Islet precursor cell (in vitro differentiated cells): ENCODE measurements around the gene TWIST1.

Experiments used
- DNase-seq: peaks from one replicate; pipeline ENCODE4 v3.0.0-alpha.2; 2018

Gene TWIST1

DNA sequence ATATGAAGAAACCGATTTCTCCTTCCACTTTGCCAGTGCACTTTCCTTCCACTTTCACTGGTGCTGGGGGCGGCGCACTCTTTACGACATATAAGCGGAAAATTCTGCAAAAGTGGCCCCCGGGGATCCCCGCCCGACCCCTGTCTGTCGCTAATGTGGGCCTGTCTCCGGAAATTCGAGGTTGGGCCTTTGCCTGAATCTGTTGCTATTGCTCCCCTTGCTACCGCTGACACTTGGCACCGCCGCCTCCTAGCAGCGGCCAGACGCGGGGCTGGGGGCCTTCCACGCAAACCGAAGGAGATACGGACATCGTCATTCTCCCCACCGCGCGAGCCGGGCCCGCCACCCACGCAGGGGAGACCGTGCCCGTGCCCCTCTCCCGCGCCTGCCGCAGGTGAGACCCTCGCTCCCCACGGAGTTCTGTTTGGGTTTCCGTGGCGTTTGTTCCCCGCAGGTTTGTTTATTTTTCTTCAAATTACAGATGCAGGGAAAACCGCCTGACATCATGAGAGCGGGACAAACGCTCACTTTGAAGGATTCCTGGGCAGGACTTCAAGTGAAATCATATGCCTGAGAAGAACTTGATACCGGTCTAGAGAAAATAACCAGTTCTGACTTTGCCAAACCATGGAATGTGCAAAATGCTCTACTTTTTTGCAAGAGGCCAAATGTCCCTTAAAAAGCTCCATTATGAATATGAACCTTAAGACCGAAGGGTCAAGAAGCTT, 5.0 kb downstream of the TWIST1 start:
- DNase-seq, result no peak

DNA sequence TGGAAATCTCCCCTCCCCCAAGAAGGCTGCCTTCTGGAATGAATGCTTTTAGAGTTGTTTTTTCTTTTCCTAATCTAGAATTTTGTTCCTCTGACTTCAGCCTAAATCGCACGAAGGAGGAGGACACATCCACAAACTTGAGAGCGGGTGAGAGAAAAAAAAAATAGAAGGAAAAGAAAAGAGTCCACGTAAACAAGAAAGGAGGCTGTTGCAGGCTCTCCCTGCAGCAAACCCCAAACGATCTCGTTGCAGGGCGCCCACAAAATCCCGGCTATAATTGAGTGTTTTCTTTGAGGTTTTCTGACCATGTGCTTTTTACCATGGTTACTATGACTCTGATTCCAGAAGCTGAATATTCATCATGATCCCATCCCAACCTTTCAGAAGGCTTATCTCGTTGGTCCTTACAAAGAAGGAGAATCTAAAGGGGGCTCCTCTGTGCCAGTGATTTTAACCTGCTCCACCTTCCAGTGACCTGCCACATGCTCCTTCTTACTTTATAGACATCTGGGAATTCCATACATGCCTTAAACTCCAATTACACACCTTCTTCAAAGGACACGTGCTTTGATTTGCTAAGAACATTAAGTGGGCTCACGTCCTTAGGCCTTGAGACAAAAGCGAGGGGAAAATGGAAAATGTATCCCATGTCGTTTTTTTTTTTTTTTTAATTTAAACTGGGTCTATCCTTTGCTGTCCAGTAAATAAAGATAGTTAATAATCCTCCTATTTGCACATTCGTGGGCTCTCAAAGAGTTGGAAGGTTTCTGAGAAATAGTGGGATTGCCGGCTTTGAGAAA, 5.8 kb downstream of the TWIST1 start:
- DNase-seq, result no peak

DNA sequence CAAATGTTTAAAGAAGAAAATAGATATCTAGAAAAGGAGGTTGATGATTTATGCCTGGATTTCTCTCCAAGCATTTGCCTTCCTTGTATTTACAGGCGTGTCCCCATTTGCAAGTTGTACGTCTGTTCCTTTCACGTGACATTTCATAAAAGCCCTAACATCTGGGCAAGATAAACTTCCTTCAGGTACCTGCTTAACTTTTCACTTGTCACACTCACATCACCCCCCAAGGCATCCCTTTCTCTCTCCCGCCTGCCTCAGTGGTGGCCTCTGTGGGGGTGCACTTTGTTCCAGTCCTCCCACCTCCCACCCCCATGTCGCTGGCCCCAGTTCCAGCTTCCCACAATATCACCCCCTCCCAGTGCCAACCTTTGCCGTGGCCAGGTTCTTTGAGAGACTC, 6.7 kb downstream of the TWIST1 start:
- no peak for DNase-seq

GRCh38 chr7:19110026-19110730, 7.3 kb downstream of the TWIST1 start:
- no peak for DNase-seq

- DNase-seq, result no peak
Measured at GRCh38 chr7:19109000-19109946, 8.2 kb downstream of the TWIST1 start.

DNA sequence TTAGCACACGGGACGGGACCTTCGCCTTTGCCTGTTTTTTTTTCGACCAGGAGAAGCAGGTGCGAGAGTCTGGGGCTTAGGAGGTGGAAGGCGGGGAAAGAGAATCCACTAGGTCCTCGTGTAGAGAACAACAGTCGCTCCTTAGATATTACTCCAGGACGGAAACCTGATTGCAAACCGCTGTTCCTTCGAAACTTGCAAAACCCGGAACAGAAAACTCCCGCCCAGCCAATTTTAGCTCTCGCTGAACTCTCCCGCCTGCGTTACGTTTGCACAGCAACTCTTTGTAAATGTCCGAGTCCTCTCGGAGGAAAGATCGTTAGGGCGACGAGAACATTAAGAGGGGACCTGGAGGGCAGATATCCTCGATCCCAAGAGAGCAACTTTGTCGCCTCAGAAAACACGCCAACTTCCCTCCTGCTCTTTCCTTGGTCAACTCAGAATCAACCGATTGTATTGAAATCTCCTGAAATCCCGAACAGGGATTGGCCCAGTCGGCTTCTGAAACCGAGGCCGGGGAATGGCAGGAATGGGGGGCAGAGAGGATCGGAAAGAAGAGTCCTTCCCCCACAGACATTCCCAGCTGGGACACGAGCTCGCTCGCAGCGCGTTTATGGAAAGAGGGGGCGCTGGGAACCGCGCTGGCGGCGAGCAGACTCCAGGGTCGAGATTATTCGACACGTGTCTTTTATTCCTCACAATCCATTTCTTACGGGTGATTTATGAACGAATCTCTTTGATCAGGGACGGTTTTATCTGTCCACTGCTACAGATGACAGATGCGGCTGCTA, 9.9 kb downstream of the TWIST1 start:
- peak; percentile 72 for DNase-seq

DNA sequence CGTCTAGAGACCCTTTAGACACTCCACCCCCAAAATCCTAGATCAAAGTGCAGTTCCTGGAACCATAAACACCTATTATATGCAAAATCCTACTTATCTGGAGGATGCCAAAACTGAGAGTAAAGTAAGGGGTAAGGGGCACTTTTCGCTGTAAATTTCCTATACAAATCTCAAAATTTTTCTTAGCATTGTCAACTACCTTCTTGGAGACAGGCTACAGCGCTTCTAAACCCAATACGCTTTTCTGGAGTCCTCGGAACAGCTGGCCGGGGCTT, 10.4 kb downstream of the TWIST1 start:
- no peak for DNase-seq

DNA sequence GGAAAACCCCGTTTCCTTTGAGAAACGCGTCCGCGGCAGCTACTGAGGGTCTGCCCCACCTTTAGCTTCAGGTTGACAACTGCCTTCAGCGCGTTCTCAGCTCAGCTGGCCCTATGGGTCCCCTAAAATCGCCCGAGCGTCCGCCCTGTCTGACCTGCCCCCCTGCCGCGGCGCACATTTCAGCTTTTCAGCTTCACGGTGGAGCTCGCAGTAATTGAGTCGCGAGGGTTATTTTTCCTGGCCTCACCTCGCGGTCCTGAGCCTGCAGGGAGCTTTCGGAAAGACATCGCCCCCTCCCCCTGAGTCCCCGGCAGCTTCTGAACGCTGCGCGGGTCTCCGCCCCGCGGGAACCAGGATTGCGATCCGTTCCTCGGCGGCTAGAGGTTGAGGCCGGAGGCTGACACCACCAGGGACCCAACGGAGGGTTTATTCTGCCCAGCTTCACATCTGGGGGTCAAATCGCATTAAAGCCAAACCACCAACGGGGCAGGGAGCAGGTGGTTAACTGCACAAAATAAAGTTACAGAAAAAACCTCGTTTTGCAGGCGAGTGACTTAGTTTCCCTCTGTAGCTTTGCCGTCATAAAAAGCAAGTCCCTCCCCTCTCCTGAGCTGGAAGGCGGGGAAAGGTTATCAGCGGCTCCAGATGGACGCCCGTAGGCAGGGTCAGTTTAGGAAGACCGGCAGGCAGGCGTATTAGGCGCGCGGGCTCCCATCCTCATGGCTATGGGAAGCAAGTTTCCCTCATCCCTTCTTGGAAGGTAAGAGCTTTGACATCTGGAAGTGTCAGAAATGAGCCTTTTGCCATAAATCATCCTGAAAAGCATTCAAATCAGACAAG, 11.0 kb downstream of the TWIST1 start:
- peak; percentile 71 for DNase-seq

GRCh38 chr7:19105546-19105945, 11.9 kb downstream of the TWIST1 start:
- DNase-seq, result no peak

DNA sequence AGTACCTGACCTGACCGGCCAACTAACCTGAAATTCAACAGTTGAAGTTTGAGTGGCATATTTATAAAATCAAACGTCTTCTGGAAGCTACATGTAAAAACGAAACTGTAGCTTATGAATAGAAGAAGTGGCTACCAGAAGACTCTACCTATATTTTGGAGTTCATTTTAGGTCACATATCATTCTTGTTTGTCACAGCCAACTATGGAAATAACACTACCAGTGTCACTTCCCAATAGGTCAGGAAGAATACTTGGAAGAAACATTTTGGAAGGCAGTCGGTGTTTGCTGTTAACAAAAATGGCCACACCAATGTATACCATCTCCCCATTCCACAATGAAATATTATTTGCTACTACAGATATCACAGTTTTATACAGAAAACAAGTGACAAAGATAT, 12.6 kb downstream of the TWIST1 start:
- no peak for DNase-seq

DNA sequence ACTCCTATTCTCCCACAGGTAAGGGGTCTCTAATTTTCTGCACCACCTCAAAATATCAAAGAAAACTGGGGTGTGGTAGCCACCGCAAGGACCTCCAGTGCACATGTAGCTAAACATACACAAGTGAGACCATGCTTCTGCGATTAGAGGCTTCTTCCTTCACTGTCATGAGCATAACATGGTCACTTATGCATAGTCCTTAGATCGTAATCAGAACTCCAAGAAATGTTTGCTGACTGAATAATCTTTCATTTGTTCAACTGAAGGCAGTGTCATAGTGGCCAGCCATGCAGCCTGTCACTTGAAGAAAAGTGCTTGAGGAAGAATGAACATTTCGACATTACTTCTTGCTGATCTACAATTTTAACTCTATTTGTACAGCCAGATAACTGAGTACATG, 14.6 kb downstream of the TWIST1 start:
- DNase-seq, result no peak

DNA sequence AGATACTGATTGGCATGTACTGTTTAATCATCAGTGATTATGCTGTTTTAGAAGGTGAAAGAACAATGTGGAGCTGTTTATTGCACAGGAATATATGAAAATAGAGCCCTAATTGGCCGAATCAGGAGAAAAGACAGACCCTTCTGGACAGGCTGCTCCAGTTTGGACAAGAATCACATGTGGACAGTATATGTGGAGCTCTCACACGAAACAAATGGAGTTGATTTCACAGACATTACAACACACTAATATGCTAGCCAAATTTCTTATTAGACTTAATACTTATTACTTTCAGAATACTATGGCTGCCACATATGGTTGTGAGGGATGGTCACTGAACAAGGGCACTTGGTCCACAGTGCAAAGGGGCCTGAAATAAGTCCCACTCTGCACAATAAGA, 15.5 kb downstream of the TWIST1 start:
- no peak for DNase-seq

DNA sequence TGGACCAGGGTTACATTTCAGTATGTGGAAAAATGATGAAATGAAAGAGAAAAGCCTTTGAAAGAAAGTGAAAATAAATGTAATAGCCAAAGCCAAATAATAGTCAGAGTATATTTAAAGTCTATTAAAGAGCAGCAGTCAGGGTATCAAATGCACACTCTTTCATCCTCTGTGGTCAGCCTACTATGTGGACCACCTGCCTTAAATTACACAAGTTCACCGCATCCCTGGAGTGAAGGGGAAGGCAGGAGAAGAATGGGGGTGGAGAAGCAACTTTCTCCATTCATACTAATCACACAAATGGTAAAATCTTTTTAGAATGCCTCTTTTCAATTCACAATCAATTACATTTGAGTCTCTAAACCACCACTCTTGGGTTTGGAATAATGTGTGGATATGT, 16.0 kb downstream of the TWIST1 start:
- DNase-seq, result no peak

- no peak for DNase-seq
Measured at GRCh38 chr7:19099924-19100323, 17.5 kb downstream of the TWIST1 start.

DNA sequence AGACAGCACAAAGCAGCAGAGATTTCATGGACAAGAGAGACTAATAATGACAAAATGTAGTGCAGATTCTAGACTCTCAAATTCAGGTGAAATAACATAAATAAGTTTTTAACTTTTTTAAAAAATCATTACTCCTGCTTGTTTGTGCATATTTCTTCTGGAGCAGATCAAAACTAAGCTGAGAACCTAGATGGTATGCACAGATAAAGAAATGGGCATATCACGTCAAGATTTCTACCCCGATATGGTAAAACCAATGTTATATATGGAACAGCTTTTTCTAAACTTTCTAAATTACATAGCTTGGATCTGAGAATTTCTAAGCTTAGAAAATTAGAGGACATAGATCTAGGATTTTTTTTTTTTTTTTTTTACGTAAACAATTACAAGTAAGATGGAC, 18.2 kb downstream of the TWIST1 start:
- DNase-seq, result no peak

DNA sequence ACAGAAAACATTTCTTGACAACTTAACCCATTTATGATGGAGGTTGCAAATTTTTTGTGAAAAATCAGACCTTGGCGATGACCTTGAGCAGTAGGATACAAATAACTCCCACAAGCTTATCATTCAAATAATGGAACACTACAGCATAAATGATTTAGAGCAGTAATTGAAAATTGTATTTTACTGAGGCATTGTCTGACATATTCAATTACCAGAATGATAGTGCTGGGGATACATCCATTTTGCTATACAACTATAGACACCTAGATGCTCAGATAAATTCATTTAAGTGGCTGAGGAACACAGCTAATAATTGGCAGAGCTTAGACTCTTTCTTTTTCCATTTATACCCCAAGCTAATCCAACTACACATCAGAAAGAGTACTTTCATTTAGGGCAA, 18.9 kb downstream of the TWIST1 start:
- no peak for DNase-seq

- DNase-seq, result no peak
Measured at GRCh38 chr7:19097165-19098055, 20.0 kb downstream of the TWIST1 start.

DNA sequence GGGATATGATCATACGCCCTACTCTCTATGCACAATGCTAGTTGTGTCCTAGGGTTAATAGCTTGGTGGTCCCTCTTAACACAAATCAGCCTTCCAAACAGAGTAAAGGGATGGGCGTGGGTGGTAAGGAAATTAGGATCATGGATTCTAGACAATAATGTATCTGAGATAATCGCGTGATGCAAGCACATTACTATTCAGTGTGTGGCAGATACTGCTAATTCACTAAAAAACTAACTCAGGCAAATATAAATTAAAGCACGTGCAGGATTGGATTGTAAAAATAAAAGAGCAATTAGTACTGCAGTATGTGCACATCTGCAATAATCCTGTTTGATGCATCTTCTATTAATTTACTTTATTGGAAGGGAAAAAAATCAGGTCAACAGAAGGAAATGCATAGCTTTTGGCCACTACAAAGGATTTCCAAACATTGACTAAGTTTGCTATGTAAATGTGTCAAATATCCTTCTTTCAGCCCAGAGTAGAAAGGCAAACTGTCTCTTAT, 22.0 kb downstream of the TWIST1 start:
- no peak for DNase-seq

DNA sequence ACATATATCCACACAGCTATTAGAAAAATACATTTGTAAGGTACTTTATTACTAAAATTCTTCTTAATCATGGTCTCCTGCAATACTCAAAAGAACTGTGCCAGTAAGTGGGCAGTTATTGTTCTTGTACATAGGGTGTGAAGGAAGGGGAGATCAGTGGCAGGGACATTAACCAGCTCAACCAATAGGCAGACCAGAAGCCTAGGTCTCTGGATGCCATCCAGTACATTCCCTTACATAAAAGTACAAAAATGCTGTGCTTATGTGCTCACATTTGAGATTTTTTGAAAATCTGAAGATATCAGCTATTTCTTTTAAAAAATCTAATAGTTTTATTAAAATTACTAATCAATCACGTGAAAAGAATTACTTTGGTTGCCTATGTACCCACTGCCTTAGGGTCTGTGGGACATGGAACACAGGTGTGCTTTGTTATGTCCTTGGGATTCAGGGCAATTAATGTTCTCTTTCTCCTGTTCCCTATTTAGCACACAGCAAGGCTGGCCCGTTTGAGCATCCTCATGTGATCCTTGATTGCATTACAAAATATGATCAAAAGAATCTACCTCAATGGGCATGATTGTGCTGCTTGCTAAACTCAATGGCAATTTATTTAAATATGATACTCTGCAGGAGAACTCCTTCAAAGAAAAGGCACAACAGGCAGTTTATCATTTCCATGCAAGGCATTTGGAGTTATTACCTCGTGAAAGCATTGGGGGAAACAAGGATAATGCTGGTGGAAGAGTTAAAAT, 22.7 kb downstream of the TWIST1 start:
- DNase-seq, result no peak
